HG02642 (cell line): ENCODE data around the gene DOK4.

ENCODE experiments used
- ATAC-seq: cut with Tn5 transposase; IDR thresholded peaks from one replicate; pipeline ENCODE4 v1.9.1; 2021; ENCODE audit warnings: mild to moderate bottlenecking; ENCODE audit not compliant: unreplicated experiment, poor library complexity

The DOK4 gene

DNA sequence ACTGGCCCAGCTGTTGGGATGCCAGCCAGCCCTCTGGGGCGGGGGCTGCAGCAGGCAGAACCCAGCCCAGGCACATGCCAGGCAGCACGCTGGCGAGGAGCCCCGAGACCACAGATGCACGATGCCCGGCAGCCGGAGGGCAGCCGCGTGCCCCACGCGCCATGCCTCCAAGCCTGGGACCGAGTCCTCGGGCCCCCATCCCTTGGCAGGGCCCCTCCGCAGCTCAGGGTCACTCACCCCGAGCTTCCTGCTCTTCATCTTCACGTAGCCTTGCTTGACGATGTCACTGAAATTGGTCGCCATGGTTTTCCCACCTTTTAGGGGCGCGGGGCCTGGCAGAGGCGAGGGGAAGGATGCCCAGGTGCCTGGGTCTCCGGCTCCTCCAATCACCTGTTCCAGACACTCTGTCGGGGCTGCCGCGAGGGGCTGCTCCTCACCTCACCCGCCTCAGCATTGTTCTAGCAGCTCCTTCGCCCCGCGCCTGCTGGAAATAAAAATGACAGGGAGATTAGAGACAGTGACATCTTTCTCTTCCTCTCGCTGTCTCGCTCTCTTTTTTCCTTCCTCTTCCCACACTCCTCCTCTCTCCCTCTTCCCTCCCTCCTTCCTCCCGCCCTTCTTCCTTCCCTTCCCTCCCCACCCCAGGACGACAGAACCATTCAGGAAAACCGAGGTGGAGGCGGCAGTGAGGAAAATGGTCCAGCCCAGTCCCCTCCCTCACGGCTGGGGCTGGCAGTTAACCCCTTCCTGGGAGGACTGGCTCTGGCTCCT lies 6.9 kb downstream of the DOK4 start:
- ATAC-seq, result no peak

DNA sequence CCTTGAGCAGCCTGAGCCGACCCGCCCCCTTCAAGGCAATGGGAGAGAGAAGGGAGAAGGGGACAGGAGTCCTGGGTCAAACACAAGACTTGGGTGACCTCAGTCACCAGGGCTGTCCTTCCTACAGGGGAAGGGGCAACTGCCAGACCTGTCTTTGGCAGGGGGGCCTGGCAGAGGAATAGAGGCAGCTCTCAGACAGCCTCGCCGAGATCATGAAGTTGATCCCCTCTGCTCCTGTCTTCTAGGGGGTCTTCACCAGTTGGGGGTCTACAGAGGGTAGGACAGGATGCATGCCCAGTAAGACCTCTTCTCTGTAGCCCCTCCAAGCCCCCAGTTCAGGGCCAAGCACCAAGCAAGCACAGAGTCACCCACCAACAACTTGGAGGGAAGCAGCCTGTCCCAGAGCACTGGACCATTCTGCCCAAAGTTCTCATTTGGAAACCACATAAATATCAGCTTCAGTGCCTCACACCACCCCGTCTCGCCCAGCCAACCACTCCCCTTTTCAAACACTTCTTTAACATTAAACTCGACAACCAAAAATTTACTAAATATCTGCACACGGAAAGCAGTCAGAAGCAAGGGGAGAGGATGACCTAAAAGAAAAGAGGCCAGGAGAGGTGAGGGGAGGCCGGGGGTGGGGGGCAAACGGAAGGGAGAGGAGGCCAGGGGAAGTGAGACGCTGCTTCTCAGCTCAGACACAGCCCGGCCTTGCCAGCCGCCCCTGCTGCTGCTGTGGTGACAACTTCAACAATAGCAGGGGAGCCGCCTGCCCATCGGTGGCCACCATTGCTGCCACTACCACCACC lies 7.7 kb downstream of the DOK4 start:
- no peak for ATAC-seq

DNA sequence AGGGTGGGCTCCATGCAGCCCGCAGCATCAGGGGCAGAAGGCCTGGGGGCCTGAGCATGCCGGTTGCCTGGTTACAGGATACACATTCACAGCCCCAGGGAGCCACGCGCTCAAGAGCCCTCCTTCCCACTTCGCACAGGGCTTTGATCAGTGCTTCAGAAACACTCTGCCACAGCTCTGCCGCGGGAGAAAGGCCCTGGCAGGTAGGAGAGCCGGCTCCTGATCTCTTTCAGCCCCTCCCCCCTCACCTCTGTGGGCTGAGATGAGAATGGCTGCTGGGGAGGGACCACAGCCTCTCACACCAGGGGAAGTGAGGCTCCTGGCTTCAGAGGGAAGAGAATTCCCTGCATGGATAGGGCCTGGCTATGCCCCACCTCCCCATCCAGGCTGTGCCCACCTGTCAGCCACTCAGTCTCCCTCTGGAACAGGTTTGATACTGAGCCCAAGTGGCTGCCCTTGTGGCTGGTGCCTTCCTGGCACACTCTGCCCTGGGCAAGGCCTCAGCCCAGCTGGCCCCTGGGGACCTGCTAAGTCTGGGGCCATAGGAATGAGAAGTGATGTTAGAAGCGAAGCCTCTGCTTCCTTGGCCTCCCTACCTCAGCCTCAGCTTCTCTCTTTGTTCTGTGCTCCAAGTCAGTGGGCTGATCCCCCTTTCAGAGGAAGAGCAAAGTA lies 8.6 kb downstream of the DOK4 start:
- no peak for ATAC-seq

DNA sequence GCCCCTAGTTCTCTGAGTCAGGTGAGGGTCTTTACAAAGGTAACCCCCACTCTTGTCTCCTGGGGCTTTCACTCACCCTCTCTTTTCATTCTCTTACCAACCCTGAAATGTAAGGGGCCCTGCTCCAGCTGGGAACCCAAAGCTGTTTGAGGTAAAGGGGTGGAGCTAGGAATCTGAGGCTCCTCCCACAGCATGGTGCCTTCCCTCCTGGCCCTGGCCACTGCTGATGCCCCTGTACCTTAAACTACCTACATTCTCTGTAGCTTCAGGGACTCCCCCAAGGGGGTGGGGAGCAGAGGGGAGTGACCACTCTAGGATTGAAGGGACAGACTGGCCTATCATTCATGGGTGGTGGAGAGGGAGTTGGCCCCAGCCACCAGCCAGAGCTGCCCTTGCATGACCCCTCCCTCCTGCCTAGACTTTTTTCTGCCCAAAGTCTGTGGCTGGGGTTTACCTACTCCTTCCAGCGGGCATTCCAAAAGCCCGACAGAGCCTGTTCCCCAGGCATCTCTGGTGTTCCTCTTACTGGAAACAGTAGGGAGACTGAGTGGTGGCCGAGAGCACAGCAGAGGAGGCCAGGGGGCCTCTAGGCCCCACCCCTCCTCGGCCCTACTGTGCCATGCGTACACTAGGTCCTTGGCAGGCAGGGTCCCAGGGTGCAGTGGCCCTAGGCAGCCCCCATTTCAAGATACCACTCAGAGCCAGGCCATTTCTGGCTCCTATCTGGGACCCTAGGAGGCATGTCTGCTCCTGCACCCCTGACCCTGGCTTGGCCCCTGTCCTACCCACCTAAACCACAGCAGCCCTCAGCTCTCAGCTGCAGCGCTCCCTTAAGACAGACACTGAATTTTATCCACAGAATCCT lies 9.5 kb downstream of the DOK4 start:
- ATAC-seq, result no peak

DNA sequence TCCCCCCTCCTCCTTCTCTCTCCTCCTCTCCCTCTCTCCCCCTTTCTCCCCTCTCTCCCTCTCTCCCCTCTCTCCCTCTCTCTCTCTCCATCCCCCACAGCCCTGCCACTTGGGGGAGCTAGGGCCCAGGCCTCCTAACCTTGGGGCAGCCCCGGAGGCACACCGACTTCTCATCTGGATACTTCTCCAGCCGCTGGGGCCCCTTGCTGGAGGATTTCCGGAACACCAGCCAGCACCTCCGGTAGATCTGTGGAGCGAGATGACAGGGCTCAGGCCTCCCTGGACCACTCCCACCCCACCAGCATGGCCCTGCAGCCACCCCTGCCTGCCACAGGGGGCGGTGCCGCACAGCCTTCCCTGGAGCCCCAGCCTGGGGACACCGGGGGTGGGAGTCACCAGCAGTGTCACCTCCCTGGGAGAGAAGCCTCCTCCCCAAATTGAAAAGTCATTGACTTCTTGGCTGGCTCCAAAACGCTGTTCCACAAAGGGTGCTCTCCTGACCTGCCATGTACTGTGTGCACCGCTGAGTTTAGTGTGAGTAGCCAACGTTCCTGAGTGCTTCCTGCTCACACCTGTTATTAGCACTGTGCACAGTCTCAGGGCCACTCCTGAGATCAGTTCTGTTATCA lies 10.5 kb downstream of the DOK4 start:
- ATAC-seq, result peak; percentile 82

DNA sequence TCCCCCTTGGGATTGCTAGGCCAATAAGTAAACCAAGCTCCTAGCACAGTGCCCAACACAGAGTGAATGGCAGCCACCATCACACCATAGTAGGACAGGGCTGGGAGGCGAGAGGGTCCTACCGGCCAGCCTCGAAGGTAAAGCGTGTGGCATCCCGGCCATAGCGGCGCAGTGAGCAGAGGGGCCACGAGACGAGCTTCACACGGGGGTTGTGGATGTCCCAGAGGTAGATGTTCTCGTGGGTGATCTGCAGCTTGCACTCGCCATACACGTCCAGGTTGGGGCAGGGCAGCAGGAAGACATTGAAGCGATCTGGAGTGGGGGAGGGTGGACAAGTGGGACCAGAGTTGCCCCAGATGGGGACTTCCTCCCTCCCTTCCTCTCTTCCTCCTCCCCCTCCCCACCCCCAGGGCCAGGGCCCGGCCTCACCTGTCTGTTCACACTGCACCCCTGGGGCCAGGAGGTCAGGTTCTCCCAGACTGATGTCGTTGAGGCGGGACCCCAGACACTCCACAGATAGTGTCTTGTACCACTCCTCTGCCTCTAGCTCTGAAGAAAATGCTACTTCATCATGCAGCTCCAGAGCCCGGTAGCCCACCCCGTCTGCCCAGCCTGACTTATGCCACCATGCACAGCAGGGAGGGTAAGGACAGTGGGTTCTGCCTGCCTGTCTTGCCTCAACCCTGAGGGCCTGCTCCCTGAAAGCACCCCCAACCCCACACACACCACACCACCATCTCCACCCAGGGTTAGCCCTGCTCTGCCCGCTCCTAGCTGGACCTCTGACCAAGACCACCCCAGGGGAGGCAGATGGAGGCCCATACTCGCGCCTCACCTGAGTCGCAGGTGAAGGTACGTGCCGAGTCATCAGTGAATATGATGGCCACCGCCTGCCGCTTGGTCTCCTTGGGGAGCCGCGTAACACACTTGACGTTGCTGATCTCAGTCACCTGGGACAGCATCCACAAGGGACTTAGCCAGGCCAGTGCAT lies 11.3 kb downstream of the DOK4 start:
- ATAC-seq, result no peak

DNA sequence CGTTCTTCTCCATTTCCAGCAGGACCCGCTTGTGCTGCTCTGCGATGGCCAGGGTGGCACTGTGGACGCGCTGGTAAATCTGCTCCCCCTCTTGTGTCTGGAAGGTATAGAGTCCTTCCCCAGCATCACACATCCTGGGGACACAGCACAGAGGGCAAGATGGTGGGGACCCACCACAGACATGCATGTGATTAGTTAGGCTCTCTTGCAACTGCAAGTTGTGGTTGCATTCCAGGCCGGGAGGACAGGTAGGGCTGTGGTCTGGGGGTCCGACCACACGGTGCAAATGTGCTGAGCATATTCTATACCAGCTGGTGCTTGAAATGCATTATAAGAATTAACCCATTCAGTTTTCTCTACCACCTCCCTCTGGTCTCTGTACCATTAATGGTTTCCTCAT lies 12.4 kb downstream of the DOK4 start:
- no peak for ATAC-seq

DNA sequence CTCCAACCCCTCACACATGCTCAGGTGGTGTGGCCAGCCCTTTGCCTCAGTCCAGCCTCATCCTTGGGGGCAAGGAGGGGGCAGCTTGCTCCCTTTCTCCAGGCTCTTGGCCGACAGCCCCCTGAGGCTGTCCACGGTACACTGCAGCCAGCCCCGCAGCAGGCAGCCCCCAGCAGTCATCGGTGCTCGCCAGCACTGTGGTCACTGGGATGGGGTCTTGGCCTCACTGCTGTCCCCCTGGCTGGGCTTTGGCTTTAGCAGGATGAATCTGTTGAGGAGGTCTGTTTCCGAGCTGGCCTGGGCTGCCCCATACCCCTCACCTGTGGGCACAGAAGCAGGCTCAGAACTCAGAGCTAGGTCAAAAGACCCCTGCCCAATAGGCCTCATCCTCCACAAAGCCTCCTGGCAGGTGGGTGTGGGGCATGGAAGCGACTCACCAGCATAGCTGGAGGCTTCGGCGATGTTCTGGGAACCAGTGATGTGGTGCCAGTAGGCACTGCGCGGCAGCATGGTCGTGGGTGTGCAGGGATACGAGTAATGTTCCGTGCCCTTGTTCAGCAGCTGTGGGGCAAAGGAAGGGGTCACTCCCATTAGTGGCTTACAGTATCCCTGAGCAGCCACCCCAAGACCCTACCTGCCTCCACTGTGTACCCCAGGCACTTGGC lies 13.0 kb downstream of the DOK4 start:
- no peak for ATAC-seq

DNA sequence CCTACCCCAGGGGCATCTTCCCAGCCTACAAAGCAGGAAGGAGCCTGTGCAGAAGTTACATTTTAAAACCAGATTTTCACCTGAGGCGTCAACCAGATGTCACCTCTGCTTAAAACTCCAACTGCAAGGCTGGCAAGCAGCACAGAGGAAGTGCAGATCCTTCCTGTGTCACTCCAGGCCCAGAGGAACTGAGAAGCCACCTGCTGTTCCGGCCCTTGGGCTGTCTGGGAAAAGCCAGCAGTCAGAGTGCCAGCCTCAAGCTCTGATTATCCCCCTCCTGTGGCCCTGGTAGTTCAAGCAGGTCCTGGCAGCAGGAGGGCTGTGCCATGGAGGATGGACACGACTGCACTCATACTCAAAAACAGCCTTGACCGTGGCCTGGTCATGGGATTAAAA lies 13.6 kb downstream of the DOK4 start:
- no peak for ATAC-seq

DNA sequence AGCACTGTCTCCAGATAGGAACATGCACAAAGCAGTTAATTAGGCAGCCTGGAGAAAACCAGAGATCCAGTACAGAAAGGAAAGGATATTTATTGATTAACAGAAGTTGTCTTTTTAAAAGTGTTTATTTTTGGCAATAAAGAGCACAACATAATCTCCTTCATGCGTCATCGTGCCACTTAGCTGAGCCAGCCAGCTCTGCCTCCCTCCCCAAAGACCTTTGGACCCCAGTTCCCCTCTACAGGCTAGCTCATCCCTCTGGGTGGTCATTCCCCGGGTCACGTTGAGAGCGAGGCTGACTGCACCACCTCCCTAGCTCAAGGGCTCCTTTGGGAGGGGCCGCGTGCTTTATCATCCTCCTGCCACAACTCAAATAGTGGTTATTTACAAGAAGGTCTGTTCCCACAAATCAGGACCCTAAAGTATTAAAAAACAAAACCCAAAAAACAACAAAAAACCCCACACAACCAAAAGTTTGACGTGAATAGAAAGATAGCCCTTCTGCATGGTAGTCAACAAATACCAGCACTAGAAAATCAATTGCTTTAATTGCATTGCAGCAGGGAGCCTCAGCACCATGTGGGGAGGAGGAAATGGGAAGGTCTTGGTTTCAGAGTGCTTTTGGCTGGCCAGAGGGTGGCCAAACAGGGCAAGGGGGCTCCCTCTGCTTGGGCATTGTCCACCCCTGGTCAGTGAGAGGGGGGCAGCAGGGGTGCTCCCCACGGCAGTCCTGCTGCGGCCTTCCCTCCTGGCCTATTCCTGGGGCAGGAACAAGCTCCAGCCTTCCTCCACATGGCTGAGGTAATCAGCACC lies 14.2 kb downstream of the DOK4 start:
- no peak for ATAC-seq

DNA sequence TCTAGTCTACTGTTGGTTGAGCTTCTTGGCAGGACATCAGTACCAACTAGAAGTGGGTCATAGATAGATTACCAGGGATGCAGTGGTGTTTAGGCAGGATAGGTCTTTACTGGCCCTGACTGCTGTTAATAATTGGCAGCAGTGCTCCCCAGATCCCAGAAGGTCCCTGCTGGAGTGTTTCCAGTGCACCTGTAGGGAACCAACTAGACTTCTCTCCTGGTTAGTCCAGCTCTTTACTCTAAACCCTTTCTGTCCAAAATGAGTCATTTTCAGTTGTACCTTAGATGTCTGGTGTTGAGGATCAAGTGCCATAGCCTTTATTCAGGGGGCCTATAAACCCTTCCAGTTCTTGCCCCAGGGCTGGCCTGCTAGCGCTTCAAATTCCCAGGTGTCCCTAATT lies 15.1 kb downstream of the DOK4 start:
- no peak for ATAC-seq

DNA sequence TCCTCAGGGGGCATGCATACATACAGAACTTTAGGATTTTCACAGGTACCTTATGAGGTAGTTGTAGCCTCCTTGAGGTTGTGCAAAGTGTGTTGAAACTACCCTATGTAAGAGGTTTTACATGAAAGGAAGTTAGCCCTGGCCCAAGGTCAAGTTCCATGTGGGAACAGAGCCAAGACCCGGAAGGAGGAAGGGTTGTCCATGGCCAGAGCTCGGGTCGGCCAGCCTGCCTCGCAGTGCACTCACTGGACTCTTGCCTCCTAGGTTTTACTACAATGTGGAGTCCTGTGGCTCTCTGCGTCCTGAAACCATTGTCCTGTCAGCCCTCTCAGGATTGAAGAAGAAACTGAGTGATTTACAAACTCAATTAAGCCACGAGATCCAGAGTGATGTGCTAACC lies 15.6 kb downstream of the DOK4 start:
- ATAC-seq, result no peak

DNA sequence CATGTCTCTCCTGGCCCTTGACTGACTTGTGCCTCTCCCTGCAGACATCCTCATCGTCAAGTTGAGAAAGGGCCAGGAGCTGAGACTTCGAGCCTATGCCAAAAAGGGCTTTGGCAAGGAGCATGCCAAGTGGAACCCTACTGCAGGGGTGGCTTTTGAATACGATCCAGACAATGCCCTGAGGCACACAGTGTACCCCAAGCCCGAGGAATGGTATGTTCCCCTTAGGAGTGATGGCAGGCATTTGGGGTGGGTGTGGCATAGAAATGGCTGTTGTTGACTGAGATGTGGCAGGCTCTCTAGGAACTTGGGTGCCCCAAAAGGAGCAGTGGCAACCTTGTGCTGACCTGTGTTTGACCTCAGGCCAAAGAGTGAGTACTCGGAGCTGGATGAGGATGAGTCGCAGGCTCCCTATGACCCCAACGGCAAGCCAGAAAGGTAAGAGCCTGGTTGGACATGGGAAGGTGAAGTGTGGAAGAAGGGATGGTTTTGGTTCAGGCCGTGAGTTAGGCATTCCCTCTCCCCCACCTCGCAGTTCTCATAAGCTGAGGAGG lies 16.3 kb downstream of the DOK4 start:
- ATAC-seq, result no peak

DNA sequence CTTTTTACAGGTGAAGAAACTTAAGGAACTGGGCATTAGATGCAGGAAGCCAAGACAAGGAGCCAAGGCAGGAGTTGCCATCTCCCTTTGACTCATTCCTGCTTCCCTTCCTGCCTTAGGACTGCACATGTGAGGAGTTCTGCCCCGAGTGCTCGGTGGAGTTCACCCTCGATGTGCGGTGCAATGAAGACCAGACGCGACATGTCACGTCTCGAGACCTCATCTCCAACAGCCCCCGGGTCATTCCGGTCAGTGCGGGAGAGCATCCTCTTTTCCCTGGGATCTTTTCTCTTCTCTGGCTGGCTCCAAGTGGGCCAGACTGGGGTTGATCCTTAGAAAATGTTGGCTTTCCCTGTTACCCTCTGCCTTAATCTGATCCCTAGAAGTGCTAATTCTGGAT lies 17.2 kb downstream of the DOK4 start:
- no peak for ATAC-seq

DNA sequence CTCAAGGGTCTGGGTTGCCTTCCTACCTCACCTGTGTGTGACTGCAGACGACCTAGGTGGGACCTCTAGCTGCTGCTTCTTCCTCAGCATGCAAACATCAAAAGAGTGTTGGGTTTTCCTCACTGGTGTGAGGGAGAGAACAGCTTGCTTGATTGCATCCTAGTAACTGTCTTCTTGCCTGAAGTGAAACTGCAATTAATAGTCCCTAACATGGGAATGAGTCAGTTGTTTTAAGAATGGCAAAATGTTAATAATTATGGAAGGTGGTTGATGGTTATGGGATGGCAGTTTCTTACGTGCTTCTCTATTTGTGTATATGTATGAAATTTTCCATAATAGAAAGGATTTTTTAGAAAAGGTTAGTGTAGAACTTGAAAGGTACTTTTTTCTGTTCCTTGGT lies 17.9 kb downstream of the DOK4 start:
- ATAC-seq, result no peak

DNA sequence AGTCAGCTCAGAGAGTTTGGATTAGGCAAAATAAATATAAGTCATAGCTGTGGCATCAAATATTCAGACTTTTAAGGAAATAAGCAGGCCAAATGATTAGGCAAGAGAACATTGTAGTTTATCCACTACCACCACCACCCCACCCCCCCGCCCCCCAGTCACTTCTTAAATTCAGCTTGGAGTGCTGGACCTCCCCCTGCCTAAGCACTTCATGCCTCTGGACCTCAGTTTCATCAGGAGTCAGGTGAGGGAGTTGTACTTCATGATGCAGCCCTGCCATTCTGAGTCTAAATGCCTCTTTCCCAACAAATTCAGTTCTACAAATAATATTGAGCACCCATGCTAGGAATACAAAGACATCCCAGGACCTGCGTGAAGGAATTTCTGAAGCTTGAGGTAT lies 21.8 kb downstream of the DOK4 start:
- no peak for ATAC-seq

DNA sequence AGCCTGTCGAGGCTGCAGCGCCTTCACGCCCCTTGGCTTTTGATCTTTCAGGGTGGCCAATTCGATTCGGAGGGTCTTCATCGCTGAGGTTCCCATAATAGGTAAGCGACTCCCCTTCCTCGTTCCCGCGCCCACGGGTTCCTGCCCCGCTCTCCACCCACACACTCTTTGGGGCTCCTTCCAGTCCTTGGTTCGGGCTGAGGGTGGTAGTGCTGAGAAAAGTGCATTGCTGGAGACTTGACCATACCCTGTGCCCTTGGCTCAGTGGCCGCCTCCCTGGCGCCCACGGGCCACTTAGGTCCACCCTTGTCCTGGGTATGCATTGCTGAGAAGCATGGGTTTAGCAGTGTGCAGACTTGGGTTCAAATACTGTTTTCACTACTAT lies 23.3 kb downstream of the DOK4 start:
- peak; percentile 22 for ATAC-seq
